ENCODE results near the gene AFF2. TPM values are rescaled to one million over a fixed set of nuclear protein-coding genes. Genes with fewer than 3 reads are reported as not detected.

AFF2 gene
- total and polyA plus RNA-seq, 4 experiments from 2014 or later = 0.03 to 1.0 (median 0.90) TPM; not detected in 1

DNA sequence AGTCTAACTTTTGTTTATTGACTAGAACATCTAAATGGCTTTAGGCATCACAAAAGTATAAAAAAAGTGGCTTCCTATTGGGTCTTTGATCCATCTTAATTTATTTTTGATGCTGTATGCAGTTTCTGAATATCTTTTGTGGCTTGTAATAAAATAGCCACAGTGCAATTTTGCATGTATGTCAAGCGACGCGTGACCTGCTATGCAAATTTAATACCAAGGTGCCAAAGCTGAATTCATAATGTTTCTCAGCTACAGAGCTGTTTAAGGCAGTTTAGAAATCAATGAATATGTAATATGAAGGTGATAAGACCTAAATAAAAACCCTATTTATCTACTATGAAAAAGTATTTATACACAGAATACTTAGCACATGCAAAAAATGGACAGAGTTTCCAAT, 197.8 kb downstream of the AFF2 start:
- no peaks in the 10 kb centered on the region for H3K9me3 ChIP-seq (ENCODE audit: control insufficient read depth in 1 of 2, low read length in 2 of 2)
- ChIA-PET CTCF (ENCODE audit: partially characterized antibody) (no interaction called here), POLR2A (ENCODE audit: partially characterized antibody) (no interaction called here)
- H3K27me3 ChIP-seq (ENCODE audit: insufficient read depth, low read length) = no peaks in the 10 kb centered on the region
- no peaks in the 10 kb centered on the region for H3K4me1 ChIP-seq (ENCODE audit: insufficient read depth, low read length)
- Mint-ChIP-seq H3K36me3 (no peaks in the 10 kb centered on the region), H3K27me3 (no peaks in the 10 kb centered on the region), H3K4me3 (no peak overlapping the region), H3K4me1 (no peaks in the 10 kb centered on the region), H3K27ac (no peak overlapping the region), H3K9me3 (peaks cover 0 to 2% (median 0%) of the 10 kb centered on the region in 8 donors)
- DNase-seq = no peak
- no peak overlapping the region for H3K27ac ChIP-seq (ENCODE audit: low read depth, low read length)
- no peaks in the 10 kb centered on the region for H3K36me3 ChIP-seq (ENCODE audit: insufficient read depth, low read length)
- no peak overlapping the region for H3K4me3 ChIP-seq (ENCODE audit: low read length in 2 of 2)
- intact Hi-C loops (cut with micrococcal nuclease) = no loop called here

- Histone ChIP-seq H3K4me1 (ENCODE audit: insufficient read depth, low read length) (no peaks in the 10 kb centered on the region), H3K27me3 (ENCODE audit: insufficient read depth, low read length) (no peaks in the 10 kb centered on the region), H3K9me3 (ENCODE audit: control insufficient read depth in 1 of 2, low read length in 2 of 2) (no peaks in the 10 kb centered on the region), H3K27ac (ENCODE audit: low read depth, low read length) (no peak overlapping the region), H3K4me3 (ENCODE audit: low read length in 2 of 2) (no peak overlapping the region), H3K36me3 (ENCODE audit: insufficient read depth, low read length) (no peaks in the 10 kb centered on the region)
- ChIA-PET CTCF (ENCODE audit: partially characterized antibody) (no interaction called here), POLR2A (ENCODE audit: partially characterized antibody) (no interaction called here)
- Mint-ChIP-seq H3K4me1 (no peaks in the 10 kb centered on the region), H3K4me3 (no peak overlapping the region), H3K36me3 (no peaks in the 10 kb centered on the region), H3K27ac (no peak overlapping the region), H3K9me3 (peaks cover 0 to 2% (median 0%) of the 10 kb centered on the region in 8 donors), H3K27me3 (no peaks in the 10 kb centered on the region)
- DNase-seq = no peak
- intact Hi-C loops (cut with micrococcal nuclease) = no loop called here
Observed at GRCh38 chrX:148700021-148700420, 199.6 kb downstream of the AFF2 start.

- H3K27me3 ChIP-seq (ENCODE audit: insufficient read depth, low read length) = no peaks in the 10 kb centered on the region
- Mint-ChIP-seq H3K4me3 (no peak overlapping the region), H3K36me3 (no peaks in the 10 kb centered on the region), H3K4me1 (no peaks in the 10 kb centered on the region), H3K27me3 (no peaks in the 10 kb centered on the region), H3K27ac (no peak overlapping the region), H3K9me3 (no peaks in the 10 kb centered on the region)
- no peaks in the 10 kb centered on the region for H3K4me1 ChIP-seq (ENCODE audit: insufficient read depth, low read length)
- ChIA-PET POLR2A (ENCODE audit: partially characterized antibody) (no interaction called here), CTCF (ENCODE audit: partially characterized antibody) (no interaction called here)
- H3K36me3 ChIP-seq (ENCODE audit: insufficient read depth, low read length) = no peaks in the 10 kb centered on the region
- H3K4me3 ChIP-seq (ENCODE audit: low read length in 2 of 2) = no peak overlapping the region
- no peaks in the 10 kb centered on the region for H3K9me3 ChIP-seq (ENCODE audit: control insufficient read depth in 1 of 2, low read length in 2 of 2)
- intact Hi-C loops (cut with micrococcal nuclease) = no loop called here
- DNase-seq = no peak
- H3K27ac ChIP-seq (ENCODE audit: low read depth, low read length) = no peak overlapping the region
Observed at GRCh38 chrX:148713981-148714380, 213.6 kb downstream of the AFF2 start.

DNA sequence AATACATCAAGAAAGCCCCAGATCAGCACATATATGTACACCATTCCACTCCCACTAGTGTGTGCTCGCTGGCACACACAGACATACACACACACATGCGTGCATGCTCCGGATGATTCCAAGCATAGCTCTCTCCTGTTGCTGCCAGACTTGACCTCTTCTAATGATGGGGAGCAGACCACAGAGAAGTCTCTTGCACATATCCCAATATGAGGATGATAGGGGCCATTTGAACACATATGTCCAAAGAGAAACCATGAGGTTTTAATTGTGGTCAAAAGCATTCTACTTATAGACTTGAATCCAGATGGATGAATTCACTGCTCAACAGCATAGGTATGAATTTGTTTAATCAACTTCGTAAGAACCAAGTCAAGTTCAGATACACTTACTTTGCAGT, 214.9 kb downstream of the AFF2 start:
- Mint-ChIP-seq H3K27ac (no peak overlapping the region), H3K9me3 (no peaks in the 10 kb centered on the region), H3K27me3 (no peaks in the 10 kb centered on the region), H3K4me1 (no peaks in the 10 kb centered on the region), H3K36me3 (no peaks in the 10 kb centered on the region), H3K4me3 (no peak overlapping the region)
- H3K36me3 ChIP-seq (ENCODE audit: insufficient read depth, low read length) = no peaks in the 10 kb centered on the region
- no peak for DNase-seq
- H3K4me3 ChIP-seq (ENCODE audit: low read length in 2 of 2) = no peak overlapping the region
- H3K27me3 ChIP-seq (ENCODE audit: insufficient read depth, low read length) = no peaks in the 10 kb centered on the region
- ChIA-PET CTCF (ENCODE audit: partially characterized antibody) (no interaction called here), POLR2A (ENCODE audit: partially characterized antibody) (no interaction called here)
- intact Hi-C loops (cut with micrococcal nuclease) = no loop called here
- no peaks in the 10 kb centered on the region for H3K4me1 ChIP-seq (ENCODE audit: insufficient read depth, low read length)
- H3K9me3 ChIP-seq (ENCODE audit: control insufficient read depth in 1 of 2, low read length in 2 of 2) = no peaks in the 10 kb centered on the region
- no peak overlapping the region for H3K27ac ChIP-seq (ENCODE audit: low read depth, low read length)

DNA sequence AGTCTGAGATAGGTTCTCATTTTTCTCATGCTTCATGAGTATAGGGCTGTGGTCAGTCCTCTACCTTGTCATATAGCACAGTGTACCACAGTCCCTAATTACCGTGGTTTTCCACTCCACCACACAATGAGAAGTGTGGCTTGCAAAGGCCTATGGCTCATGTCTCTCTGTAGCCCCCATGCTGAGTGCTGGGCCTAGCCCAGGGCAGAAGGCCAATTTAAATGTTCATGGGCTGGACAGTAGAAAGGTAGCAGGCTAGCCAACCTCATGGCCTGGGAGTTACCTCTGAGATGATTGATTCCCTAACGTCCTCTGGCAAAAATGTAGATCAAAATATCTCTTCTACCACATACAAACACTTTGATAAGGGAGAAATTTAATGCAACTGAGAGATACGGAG, 222.5 kb downstream of the AFF2 start:
- CTCF ChIA-PET (ENCODE audit: partially characterized antibody) = no interaction called here
- H3K27ac Mint-ChIP-seq = no peak overlapping the region
- intact Hi-C loops (cut with micrococcal nuclease) = no loop called here

GRCh38 chrX:148723551-148723950, 223.1 kb downstream of the AFF2 start:
- no peaks in the 10 kb centered on the region for H3K27me3 Mint-ChIP-seq
- Histone ChIP-seq H3K9me3 (ENCODE audit: control insufficient read depth in 1 of 2, low read length in 2 of 2) (no peaks in the 10 kb centered on the region), H3K36me3 (ENCODE audit: insufficient read depth, low read length) (no peaks in the 10 kb centered on the region), H3K4me3 (ENCODE audit: low read length in 2 of 2) (no peak overlapping the region), H3K27ac (ENCODE audit: low read depth, low read length) (no peak overlapping the region), H3K27me3 (ENCODE audit: insufficient read depth, low read length) (no peaks in the 10 kb centered on the region), H3K4me1 (ENCODE audit: insufficient read depth, low read length) (no peaks in the 10 kb centered on the region)
- H3K4me3 Mint-ChIP-seq = no peak overlapping the region
- H3K36me3 Mint-ChIP-seq = no peaks in the 10 kb centered on the region
- ChIA-PET POLR2A (ENCODE audit: partially characterized antibody) (no interaction called here), CTCF (ENCODE audit: partially characterized antibody) (no interaction called here)
- no peaks in the 10 kb centered on the region for H3K4me1 Mint-ChIP-seq
- no peak overlapping the region for H3K27ac Mint-ChIP-seq
- intact Hi-C loops (cut with micrococcal nuclease) = no loop called here
- no peaks in the 10 kb centered on the region for H3K9me3 Mint-ChIP-seq
- DNase-seq = no peak

More for the DNA sequence above, 222.5 kb downstream of the AFF2 start:
- POLR2A ChIA-PET (ENCODE audit: partially characterized antibody) = no interaction called here
- Histone ChIP-seq H3K27ac (ENCODE audit: low read depth, low read length) (no peak overlapping the region), H3K36me3 (ENCODE audit: insufficient read depth, low read length) (no peaks in the 10 kb centered on the region), H3K4me3 (ENCODE audit: low read length in 2 of 2) (no peak overlapping the region), H3K4me1 (ENCODE audit: insufficient read depth, low read length) (no peaks in the 10 kb centered on the region), H3K27me3 (ENCODE audit: insufficient read depth, low read length) (no peaks in the 10 kb centered on the region), H3K9me3 (ENCODE audit: control insufficient read depth in 1 of 2, low read length in 2 of 2) (no peaks in the 10 kb centered on the region)
- Mint-ChIP-seq H3K9me3 (no peaks in the 10 kb centered on the region), H3K27me3 (no peaks in the 10 kb centered on the region), H3K4me1 (no peaks in the 10 kb centered on the region), H3K36me3 (no peaks in the 10 kb centered on the region), H3K4me3 (no peak overlapping the region)
- DNase-seq = no peak

GRCh38 chrX:148728901-148729300, 228.5 kb downstream of the AFF2 start:
- intact Hi-C loops (cut with micrococcal nuclease) = no loop called here
- Mint-ChIP-seq H3K4me3 (no peak overlapping the region), H3K9me3 (no peaks in the 10 kb centered on the region), H3K27ac (no peak overlapping the region), H3K4me1 (no peaks in the 10 kb centered on the region), H3K27me3 (no peaks in the 10 kb centered on the region), H3K36me3 (no peaks in the 10 kb centered on the region)
- H3K4me1 ChIP-seq (ENCODE audit: insufficient read depth, low read length) = no peaks in the 10 kb centered on the region
- ChIA-PET CTCF (ENCODE audit: partially characterized antibody) (no interaction called here), POLR2A (ENCODE audit: partially characterized antibody) (no interaction called here)
- H3K4me3 ChIP-seq (ENCODE audit: low read length in 2 of 2) = no peak overlapping the region
- H3K27me3 ChIP-seq (ENCODE audit: insufficient read depth, low read length) = no peaks in the 10 kb centered on the region
- no peaks in the 10 kb centered on the region for H3K9me3 ChIP-seq (ENCODE audit: control insufficient read depth in 1 of 2, low read length in 2 of 2)
- H3K27ac ChIP-seq (ENCODE audit: low read depth, low read length) = no peak overlapping the region
- H3K36me3 ChIP-seq (ENCODE audit: insufficient read depth, low read length) = no peaks in the 10 kb centered on the region
- DNase-seq = no peak

GRCh38 chrX:148732743-148733142, 232.3 kb downstream of the AFF2 start:
- CTCF ChIA-PET (ENCODE audit: partially characterized antibody) = no interaction called here
- H3K27ac ChIP-seq (ENCODE audit: low read depth, low read length) = no peak overlapping the region

More at GRCh38 chrX:148732743-148733142, 232.3 kb downstream of the AFF2 start:
- H3K36me3 Mint-ChIP-seq = no peaks in the 10 kb centered on the region
- Histone ChIP-seq H3K9me3 (ENCODE audit: control insufficient read depth in 1 of 2, low read length in 2 of 2) (no peaks in the 10 kb centered on the region), H3K36me3 (ENCODE audit: insufficient read depth, low read length) (no peaks in the 10 kb centered on the region), H3K4me3 (ENCODE audit: low read length in 2 of 2) (no peak overlapping the region), H3K27me3 (ENCODE audit: insufficient read depth, low read length) (no peaks in the 10 kb centered on the region), H3K4me1 (ENCODE audit: insufficient read depth, low read length) (no peaks in the 10 kb centered on the region)
- H3K4me3 Mint-ChIP-seq = no peak overlapping the region
- no peak for DNase-seq
- intact Hi-C loops (cut with micrococcal nuclease) = no loop called here
- POLR2A ChIA-PET (ENCODE audit: partially characterized antibody) = no interaction called here
- no peak overlapping the region for H3K27ac Mint-ChIP-seq
- no peaks in the 10 kb centered on the region for H3K4me1 Mint-ChIP-seq
- no peaks in the 10 kb centered on the region for H3K9me3 Mint-ChIP-seq
- H3K27me3 Mint-ChIP-seq = no peaks in the 10 kb centered on the region

All from CD4-positive, alpha-beta memory T cell (primary cell).